Measurements from ENCODE around the gene KRTAP10-12.

DNA sequence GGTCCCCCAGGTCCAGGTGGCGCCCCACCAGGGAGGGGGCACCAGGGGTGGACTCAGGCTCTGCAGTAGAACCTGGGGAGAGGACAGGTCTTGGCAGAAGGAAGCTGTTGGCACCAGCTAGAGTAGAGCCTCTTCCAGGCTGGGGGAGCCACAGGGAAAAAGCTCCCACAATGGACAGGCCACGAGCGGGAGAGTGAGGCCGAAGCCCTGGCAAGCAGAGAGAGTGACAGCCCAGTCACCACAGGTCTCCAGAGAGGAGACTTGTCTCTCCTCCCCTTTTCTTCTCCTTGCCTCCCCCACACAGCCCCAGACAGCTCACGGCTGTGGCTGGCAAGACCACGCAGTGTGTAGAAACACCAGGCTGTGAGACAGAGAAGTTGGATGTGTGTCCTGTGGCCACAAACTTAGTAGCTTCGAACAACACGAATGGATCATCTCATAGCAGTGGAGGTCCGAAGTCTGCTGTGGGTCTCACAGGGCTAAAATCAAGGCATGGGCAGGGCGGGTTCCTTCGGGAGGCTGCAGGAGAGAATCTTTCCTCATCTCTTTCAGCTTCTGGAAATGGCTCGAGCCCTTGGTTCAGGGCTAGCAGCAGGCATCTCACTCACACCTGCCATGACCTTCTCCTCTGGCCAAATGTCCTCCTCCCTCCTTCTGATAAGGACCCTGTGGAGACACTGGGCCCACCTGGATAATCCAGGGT is 45.8 kb upstream of the KRTAP10-12 start:
- TF ChIP-seq, protein P1, sequence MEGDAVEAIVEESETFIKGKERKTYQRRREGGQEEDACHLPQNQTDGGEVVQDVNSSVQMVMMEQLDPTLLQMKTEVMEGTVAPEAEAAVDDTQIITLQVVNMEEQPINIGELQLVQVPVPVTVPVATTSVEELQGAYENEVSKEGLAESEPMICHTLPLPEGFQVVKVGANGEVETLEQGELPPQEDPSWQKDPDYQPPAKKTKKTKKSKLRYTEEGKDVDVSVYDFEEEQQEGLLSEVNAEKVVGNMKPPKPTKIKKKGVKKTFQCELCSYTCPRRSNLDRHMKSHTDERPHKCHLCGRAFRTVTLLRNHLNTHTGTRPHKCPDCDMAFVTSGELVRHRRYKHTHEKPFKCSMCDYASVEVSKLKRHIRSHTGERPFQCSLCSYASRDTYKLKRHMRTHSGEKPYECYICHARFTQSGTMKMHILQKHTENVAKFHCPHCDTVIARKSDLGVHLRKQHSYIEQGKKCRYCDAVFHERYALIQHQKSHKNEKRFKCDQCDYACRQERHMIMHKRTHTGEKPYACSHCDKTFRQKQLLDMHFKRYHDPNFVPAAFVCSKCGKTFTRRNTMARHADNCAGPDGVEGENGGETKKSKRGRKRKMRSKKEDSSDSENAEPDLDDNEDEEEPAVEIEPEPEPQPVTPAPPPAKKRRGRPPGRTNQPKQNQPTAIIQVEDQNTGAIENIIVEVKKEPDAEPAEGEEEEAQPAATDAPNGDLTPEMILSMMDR (conservative IDR thresholded peaks at IDR 0.05; ENCODE audit: low read depth, low read length) = no peak
- TF ChIP-seq POLR2A (IDR thresholded peaks at IDR 0.05; ENCODE audit: low read depth, low read length) (no peak), RCOR1 (IDR thresholded peaks at IDR 0.05; ENCODE audit: insufficient replicate concordance, low read length) (no peak), RAD21 (IDR thresholded peaks at IDR 0.05; ENCODE audit: low read length) (no peak), MAZ (IDR thresholded peaks at IDR 0.05; ENCODE audit: borderline replicate concordance, low read depth, low read length) (no peak), RFX5 (IDR thresholded peaks at IDR 0.05; ENCODE audit: low read depth, low read length) (no peak), FOS (IDR thresholded peaks at IDR 0.05; ENCODE audit: low read depth, low read length) (no peak), CEBPB (IDR thresholded peaks at IDR 0.05; ENCODE audit: low read depth, low read length) (no peak), SMC3 (IDR thresholded peaks at IDR 0.05; ENCODE audit: low read depth, low read length) (no peak), BHLHE40 (IDR thresholded peaks at IDR 0.05; ENCODE audit: low read depth, low read length) (no peak), MXI1 (IDR thresholded peaks at IDR 0.05; ENCODE audit: borderline replicate concordance, low read depth, low read length) (no peak), CHD1 (IDR thresholded peaks at IDR 0.05; ENCODE audit: low read depth, low read length) (no peak)
- TF ChIP-seq, protein P2, sequence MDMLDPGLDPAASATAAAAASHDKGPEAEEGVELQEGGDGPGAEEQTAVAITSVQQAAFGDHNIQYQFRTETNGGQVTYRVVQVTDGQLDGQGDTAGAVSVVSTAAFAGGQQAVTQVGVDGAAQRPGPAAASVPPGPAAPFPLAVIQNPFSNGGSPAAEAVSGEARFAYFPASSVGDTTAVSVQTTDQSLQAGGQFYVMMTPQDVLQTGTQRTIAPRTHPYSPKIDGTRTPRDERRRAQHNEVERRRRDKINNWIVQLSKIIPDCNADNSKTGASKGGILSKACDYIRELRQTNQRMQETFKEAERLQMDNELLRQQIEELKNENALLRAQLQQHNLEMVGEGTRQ (IDR thresholded peaks at IDR 0.05; ENCODE audit: low read depth, low read length) = no peak
